Measurements from ENCODE around the gene SEL1L3.

DNA sequence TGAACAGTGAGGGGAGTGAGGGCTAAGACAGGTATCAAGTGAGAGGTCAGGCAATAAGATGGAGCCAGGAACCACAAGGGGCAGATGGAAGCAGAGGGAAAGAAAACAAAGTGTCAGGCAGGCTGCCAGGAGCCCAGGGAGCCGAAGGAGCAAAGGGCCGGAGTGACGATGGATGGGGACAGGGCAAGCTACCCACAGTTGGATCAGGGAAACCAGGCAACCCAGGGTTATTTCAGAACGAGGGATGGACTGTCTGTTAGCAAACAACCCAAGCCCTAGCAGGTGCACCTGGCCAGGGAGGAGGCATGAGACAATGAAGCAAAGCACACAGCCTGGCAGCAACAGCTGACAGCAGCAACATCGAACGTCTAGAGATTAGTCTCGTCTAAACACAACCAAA lies 39.2 kb downstream of the SEL1L3 start:
- TF ChIP-seq EP300 (IDR thresholded peaks at IDR 0.05) (no peak), POLR2A (IDR thresholded peaks at IDR 0.05) (no peak)
- TF ChIP-seq, protein P1, sequence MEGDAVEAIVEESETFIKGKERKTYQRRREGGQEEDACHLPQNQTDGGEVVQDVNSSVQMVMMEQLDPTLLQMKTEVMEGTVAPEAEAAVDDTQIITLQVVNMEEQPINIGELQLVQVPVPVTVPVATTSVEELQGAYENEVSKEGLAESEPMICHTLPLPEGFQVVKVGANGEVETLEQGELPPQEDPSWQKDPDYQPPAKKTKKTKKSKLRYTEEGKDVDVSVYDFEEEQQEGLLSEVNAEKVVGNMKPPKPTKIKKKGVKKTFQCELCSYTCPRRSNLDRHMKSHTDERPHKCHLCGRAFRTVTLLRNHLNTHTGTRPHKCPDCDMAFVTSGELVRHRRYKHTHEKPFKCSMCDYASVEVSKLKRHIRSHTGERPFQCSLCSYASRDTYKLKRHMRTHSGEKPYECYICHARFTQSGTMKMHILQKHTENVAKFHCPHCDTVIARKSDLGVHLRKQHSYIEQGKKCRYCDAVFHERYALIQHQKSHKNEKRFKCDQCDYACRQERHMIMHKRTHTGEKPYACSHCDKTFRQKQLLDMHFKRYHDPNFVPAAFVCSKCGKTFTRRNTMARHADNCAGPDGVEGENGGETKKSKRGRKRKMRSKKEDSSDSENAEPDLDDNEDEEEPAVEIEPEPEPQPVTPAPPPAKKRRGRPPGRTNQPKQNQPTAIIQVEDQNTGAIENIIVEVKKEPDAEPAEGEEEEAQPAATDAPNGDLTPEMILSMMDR (IDR thresholded peaks at IDR 0.05), result no peak

Measured in sigmoid colon (tissue), 4 donors.